Adipocyte (in vitro differentiated cells): ENCODE results near the gene TNNC2.

Source experiments
- DNase-seq: peaks from one replicate; pipeline ENCODE4 v3.0.0-alpha.2; 2015; ENCODE audit warnings: low read depth
- H3K27me3 ChIP-seq: replicated peaks from 2 replicates; pipeline ENCODE4 v1.7.0; 2013; ENCODE audit warnings: mild to moderate bottlenecking, low read length, moderate library complexity; ENCODE audit not compliant: control insufficient read depth, insufficient read depth
- H3K36me3 ChIP-seq: 2 replicates; pipeline ENCODE4 v1.7.0; 2013; ENCODE audit warnings: low read length, mild to moderate bottlenecking, moderate library complexity; ENCODE audit not compliant: control insufficient read depth, insufficient read depth, severe bottlenecking
- H3K4me1 ChIP-seq: 2 replicates; pipeline ENCODE4 v1.7.0; 2013; ENCODE audit warnings: mild to moderate bottlenecking, low read length, moderate library complexity; ENCODE audit not compliant: control insufficient read depth, insufficient read depth
- H3K4me3 ChIP-seq: 2 replicates; pipeline ENCODE4 v1.7.0; 2013; ENCODE audit warnings: mild to moderate bottlenecking, low read length, moderate library complexity
- H3K9ac ChIP-seq: 2 replicates; pipeline ENCODE4 v1.7.0; 2013; ENCODE audit warnings: mild to moderate bottlenecking, low read length, moderate library complexity
- H3K9me3 ChIP-seq: 2 replicates; pipeline ENCODE4 v1.7.0; 2013; ENCODE audit warnings: mild to moderate bottlenecking, low read length, moderate library complexity; ENCODE audit not compliant: control insufficient read depth

Gene TNNC2

DNA sequence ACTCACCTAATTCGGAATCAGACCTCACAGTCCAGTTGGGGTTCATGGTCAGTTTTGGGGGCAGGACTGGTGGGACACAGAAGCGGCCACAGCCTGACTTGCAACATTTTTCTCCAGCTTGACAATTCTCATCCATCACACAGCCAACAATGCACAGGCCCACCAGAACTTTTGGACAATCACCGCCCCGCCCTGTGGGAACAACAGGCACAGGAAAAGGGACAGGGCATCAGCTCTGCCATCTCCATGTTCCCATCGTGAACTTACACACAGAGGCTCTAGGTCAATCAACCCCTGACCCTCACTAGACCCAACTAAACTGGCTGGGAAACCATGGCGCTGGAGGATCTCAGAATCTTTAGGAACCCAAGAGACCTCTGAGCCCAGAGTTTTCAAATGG is 51.7 kb downstream of the TNNC2 start:
- H3K36me3 ChIP-seq, result no peaks in the 10 kb centered on the region
- no peak for DNase-seq
- H3K4me3 ChIP-seq, result no peak overlapping the region
- H3K27me3 ChIP-seq, result no peaks in the 10 kb centered on the region
- H3K9me3 ChIP-seq, result no peaks in the 10 kb centered on the region
- H3K4me1 ChIP-seq, result peaks cover 38% of the 10 kb centered on the region
- H3K9ac ChIP-seq, result no peak overlapping the region

DNA sequence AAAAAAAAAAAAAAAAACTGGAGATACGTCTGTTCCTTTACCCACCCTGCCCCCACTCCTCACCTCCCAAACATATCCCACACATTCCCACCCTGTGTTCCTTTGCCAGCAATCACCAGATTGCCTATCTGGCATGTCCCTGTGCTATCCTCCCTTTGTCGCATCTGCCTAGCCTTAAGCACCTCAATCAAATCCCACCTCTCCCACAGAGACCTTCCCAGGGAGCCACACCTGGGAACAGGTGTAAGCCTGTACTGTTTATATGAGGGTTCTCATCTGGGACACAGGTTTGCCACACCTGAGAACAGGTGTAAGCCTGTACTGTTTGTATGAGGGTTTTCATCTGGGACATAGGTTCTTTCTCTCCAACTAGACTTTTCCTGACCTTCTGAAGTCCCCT is 52.2 kb downstream of the TNNC2 start:
- no peaks in the 10 kb centered on the region for H3K36me3 ChIP-seq

More for the DNA sequence above, 52.2 kb downstream of the TNNC2 start:
- H3K4me3 ChIP-seq, result no peak overlapping the region
- no peak overlapping the region for H3K9ac ChIP-seq
- peaks cover 34% of the 10 kb centered on the region for H3K4me1 ChIP-seq
- no peaks in the 10 kb centered on the region for H3K27me3 ChIP-seq
- no peak for DNase-seq
- H3K9me3 ChIP-seq, result no peaks in the 10 kb centered on the region
